ENCODE results near the gene TRIM68.

GRCh38 chr11:4576880-4577279 is 31.2 kb downstream of the TRIM68 start:
- TF ChIP-seq, protein P1, sequence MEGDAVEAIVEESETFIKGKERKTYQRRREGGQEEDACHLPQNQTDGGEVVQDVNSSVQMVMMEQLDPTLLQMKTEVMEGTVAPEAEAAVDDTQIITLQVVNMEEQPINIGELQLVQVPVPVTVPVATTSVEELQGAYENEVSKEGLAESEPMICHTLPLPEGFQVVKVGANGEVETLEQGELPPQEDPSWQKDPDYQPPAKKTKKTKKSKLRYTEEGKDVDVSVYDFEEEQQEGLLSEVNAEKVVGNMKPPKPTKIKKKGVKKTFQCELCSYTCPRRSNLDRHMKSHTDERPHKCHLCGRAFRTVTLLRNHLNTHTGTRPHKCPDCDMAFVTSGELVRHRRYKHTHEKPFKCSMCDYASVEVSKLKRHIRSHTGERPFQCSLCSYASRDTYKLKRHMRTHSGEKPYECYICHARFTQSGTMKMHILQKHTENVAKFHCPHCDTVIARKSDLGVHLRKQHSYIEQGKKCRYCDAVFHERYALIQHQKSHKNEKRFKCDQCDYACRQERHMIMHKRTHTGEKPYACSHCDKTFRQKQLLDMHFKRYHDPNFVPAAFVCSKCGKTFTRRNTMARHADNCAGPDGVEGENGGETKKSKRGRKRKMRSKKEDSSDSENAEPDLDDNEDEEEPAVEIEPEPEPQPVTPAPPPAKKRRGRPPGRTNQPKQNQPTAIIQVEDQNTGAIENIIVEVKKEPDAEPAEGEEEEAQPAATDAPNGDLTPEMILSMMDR (IDR thresholded peaks at IDR 0.05) = no peak
- TF ChIP-seq POLR2A (IDR thresholded peaks at IDR 0.05) = no peak

All from right lobe of liver (tissue), 4 donors.